H54 (cell line): ENCODE data around the gene DYNLT3.

Experiments used
- DNase-seq: peaks from one replicate; pipeline ENCODE4 v3.0.0; 2011; ENCODE audit warnings: low spot score, mixed read lengths; ENCODE audit not compliant: insufficient read length
- FAIRE-seq: peaks from 3 replicates; lab custom pipeline; 2011; peaks lifted over from hg19 to GRCh38; lab: Jason Lieb, UNC
- POLR2A ChIP-seq: IDR thresholded peaks from 2 replicates; pipeline ENCODE4 v1.6.1; 2011; ENCODE audit warnings: low read depth, mild to moderate bottlenecking, low read length

Gene DYNLT3

DNA sequence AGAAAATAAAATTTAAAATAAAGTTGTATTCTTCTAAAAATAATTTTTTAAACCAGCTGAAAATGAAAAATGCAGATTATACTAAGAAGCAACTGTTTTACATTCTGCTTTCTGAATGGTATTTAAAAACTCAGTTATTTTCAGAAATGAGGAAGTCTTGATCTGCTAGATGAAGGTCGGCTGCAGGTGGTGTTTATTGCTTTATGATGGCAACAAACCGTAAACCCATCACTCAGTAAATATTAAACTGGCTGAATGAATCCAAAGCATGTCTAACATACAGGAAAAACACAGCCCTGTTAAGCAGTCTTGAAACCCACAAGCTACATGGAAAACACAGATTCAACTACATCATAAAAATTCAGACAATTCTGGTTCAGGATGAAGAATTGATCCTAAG is 29.3 kb downstream of the DYNLT3 start:
- no peak for FAIRE-seq
- no peak for DNase-seq
- no peak for TF ChIP-seq POLR2A

DNA sequence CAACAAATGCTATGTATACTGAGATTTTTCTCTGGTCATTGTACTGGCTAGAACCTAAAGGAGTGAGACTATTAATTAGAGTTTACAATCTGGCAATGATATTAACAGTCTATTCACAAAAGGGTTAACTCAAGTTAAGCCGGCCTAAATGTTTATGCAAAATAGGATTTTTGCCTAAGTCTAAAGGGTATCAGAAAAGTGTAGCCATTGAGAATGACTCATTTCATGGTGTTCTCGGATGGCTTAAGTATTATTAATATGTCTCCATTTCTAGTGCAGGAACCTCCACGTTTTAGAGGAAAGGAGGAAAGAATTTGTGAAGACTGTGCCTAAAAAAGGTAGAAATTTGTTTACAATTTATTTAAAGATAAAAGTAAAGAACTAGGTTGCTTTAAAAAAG is 29.8 kb downstream of the DYNLT3 start:
- FAIRE-seq: no peak
- no peak for TF ChIP-seq POLR2A
- DNase-seq: no peak

DNA sequence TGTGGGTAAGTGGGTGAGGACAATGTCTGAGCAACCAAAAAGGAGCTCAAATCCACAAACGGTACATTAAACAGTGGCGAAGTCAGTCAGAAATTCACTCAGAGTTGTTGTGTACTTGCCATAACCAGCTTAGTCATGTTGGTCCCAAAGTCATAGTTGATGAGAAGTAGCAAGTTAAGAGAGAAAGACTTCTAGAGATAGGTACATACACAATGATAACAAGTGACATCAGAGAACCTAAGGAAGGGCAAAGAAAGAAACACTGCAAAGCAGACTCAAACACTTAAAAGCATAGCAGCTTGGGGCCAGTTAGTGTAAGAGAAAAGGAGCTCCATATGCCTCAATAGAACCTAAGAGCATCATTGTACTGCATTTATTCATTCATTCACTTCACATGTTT is 30.2 kb downstream of the DYNLT3 start:
- FAIRE-seq (no peak), DNase-seq (no peak)
- no peak for TF ChIP-seq POLR2A

DNA sequence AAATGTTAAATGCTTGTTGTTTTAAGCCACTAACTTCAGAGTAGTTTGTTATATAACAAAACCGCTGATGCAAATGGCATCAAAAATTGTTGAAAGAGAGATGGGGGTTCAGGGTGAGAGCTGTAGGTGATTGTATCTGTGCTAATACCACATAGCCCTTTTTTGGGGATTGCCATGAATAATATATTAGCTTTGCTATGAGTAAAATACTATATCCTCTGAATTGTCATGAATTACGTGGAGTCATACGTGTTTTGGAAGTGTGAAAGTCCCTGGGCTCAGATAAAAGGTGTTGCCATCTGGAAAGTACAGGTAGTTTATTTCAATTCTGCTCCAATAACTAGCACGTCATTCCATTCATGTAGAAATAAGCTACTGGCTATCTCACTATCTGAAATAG is 30.6 kb downstream of the DYNLT3 start:
- TF ChIP-seq POLR2A: no peak
- DNase-seq: no peak
- FAIRE-seq: no peak

DNA sequence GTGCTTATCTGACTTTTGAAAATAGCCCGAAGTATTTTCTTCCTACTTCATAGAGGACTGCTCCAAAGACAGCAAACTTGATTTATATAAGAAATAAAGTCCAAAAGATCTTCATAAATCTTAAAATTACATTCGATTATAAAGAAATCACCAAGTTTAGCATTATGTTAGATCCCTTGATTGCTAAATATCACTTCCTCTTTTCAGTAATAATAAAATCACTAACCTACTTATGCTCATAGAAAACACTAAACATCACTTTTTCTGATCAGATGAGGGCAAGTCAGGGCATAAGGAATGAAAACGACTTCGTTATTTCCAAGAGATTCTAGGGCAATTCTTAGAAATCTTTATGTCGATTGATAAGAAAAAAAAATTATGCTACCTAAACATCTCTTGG is 32.0 kb downstream of the DYNLT3 start:
- DNase-seq (no peak), FAIRE-seq (no peak)
- no peak for TF ChIP-seq POLR2A

DNA sequence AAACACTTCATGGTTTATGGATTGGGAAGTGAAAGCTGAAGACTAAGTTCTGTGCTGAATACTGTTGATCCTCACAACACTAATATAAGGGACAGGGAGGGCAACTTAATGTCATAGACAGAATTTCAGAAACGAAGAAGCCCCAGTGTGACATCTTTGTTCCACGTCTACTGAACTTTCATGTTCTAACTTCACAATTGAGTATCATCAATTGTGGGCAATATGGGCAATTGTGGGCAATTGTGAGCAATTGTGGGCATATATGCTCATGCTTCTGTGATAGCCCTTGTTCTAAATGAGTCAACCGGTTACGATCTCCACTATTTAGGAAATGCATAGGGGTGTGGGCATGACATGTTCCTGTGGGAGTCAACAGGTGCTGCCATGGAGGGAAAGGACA is 33.8 kb downstream of the DYNLT3 start:
- DNase-seq (no peak), FAIRE-seq (no peak)
- TF ChIP-seq POLR2A: no peak

DNA sequence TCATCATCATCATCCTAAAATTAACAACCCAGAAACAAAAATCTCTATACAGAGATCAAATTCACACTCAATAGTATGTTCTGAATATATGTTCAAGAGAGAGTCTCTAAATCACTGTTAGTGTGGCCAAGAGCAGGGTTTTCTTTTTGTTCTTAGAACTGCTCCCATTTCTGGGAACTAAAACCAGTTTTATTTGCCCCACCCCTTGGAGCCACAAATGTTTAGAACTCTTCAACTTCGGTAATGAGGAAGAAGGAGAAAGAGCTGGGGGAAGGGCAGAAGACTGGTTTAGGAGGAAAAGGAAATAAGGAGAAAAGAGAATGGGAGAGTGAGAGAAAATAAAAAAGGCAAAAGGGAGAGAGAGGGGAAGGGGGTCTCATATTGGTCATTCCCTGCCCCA is 35.3 kb downstream of the DYNLT3 start:
- DNase-seq: no peak
- FAIRE-seq: no peak
- TF ChIP-seq POLR2A: no peak

DNA sequence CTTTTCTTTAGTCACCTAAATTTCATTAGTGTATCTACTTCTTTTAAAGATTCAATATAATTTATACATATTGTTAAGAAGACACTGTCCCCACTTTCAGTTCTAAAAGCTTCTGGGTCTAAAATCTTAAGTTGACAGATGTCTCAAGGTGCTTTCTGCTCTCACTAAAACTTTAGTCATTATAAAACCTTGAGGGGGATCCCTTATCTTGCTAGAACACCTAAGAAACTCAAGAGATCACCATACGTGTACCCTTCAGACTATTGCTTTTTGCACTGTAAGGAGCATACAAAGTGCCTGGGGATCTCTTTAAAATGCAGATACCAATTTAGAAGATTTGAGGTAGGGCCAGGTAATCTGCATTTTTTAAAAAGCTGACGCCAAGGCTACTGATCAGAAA is 37.4 kb downstream of the DYNLT3 start:
- FAIRE-seq: no peak
- no peak for TF ChIP-seq POLR2A
- DNase-seq: no peak

DNA sequence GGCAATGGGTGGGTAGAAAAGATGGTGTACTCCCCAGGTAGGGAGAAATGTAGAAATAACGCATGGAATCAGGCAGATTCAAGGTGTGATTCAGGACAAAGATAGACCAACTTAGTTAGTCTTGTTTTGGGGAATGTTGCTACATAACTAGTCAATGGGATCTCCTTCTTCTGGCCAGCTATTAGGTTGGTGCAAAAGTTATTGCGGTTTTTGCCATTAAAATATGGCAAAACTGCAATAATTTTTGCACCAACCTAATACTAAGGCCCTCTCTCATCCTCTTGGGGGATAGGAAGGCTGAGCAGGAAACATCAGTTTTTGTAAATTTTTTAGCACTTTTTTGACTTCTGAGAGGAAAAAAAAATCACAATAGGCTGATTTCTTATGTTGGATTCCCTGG is 44.3 kb downstream of the DYNLT3 start:
- FAIRE-seq (no peak), DNase-seq (no peak)
- no peak for TF ChIP-seq POLR2A

DNA sequence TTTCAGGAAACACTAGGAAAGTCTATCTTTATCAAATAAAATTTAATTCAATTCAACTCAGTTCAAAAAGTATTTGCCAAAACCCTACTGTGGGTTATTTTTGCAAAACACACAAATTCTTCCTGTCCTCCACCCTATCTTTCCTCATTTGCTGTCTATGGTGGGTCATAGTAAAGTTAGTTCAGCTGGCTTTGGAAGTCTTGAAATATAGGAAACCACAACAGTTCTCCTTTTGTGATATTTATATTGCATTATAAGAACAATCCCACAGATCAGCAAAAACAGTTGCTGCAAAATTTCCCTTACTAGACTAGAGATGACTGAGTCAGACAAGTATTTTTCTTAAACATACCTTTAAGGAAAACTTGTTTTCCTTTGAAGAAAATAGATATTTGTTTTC is 45.3 kb downstream of the DYNLT3 start:
- DNase-seq (no peak), FAIRE-seq (no peak)
- TF ChIP-seq POLR2A: no peak

DNA sequence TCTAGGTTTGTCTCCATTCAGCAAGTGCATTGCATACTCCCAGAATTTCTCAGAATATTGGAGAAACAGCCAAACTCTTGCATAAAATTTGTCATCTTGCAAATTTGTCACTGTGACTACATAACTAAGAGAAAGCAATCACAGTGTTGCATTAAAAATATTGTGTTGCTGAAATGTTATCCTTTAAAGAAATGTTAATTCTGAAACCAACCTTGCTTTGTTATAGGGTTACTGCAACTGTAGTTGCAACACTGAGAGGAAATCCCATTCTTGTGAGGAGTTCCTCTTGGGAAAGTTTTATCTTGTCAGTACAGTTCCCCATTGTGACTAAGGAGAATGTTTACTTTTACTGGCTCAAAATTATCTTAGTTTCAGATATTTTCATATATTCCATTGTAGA is 46.7 kb downstream of the DYNLT3 start:
- no peak for TF ChIP-seq POLR2A
- FAIRE-seq (no peak), DNase-seq (no peak)

DNA sequence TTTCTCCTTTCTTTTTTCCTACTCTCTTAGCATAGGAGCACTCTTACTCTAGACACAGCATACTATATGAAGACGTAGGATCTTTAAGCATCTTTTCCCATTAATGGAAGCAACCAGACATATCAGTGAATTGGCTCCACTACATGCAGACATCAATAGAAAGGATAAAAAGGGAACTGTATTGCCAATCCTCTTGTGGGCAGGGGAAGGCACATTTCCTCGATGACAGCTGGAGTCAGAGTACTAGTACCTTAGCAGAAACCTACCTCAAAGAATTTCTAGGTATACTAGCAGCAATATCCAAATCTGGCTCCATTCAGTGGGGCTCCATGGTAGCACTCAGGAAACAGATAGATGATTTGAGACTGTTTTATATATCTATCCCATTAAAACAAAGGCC is 47.4 kb downstream of the DYNLT3 start:
- DNase-seq (no peak), FAIRE-seq (no peak)
- TF ChIP-seq POLR2A: no peak

DNA sequence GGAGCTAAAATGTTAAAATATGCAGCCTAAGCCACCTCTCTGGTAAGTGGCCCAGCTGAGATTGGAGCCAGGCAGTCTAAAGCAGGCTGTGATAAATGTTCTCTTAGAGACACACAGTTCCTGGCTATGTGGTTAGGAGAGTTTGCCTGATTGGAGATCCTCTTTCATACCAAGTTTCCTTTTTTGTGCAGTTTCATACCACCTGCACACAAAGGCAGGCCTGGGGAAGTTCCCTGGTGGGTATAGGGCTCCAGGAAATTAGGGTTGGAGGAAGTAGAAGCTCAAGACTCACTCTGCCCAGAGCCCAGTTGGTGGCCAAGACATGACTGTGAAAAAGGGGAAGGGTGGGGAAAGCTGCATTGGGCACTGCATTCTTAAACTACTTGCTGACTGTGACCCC is 50.6 kb downstream of the DYNLT3 start:
- DNase-seq (no peak), FAIRE-seq (no peak)
- no peak for TF ChIP-seq POLR2A

DNA sequence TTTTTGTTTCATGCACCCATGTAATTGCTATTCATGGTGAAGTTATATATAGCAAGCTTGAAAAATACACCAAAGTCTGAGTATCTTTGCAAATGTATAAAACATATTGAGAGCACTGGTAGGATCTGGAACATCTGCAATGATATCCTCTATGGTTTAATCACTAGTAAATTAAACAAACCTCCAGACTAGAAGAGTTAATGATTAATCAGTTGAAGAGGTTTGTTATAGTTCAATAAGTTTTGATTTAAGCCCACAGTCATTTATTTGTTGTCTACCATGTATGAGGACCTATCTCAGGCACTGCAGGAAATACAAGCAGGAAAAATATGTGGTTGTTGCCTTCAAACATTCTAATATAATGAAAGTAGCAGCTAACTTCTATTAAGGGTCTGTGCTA is 51.1 kb downstream of the DYNLT3 start:
- no peak for DNase-seq
- FAIRE-seq: no peak

More for the DNA sequence above, 51.1 kb downstream of the DYNLT3 start:
- TF ChIP-seq POLR2A: no peak
